Measurements from ENCODE around the gene KRAS.
"Not testable (repeated sequence)": the region's sequence is repeated elsewhere in the genome, so short reads cannot be mapped to it uniquely, and the experiment has no call there.

KRAS gene

GRCh38 chr12:25250744-25251730 is at the start of gene KRAS:
TSS of gene KRAS (minus strand) at chr12:25250929.
- peak; percentile 100 for DNase-seq (ENCODE audit: low read depth)
- no peaks in the 10 kb centered on the region for H3K9me3 ChIP-seq (ENCODE audit: control insufficient read depth, low read length)

DNA sequence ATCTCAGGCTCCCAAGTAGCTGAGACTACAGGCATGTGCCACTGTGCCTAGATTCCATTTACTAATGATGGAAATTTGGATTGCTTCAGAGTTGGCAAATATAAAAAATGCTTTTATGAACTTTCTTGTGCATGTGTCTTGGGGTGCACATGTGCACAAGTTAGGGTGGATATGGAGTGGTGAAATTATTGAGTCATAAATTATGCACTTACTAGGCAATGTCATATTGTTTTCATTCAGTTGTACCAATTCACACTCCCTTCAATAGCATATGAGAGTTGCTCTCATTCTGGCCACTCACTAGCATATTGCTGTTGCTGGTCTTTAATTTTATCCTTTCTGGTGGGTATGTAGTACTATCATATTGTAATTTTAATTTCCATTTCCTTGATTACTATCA is 45.7 kb upstream of the KRAS start:
- Histone ChIP-seq H3K27me3 (replicated peaks; ENCODE audit: control insufficient read depth, insufficient read depth, low read length) (no peaks in the 10 kb centered on the region), H3K36me3 (ENCODE audit: control insufficient read depth, insufficient read depth, low read length, severe bottlenecking) (no peaks in the 10 kb centered on the region), H3K9ac (ENCODE audit: low read length) (no peak overlapping the region), H3K9me3 (ENCODE audit: control insufficient read depth, low read length) (no peaks in the 10 kb centered on the region), H3K4me3 (ENCODE audit: low read length) (no peak overlapping the region), H3K4me1 (ENCODE audit: control insufficient read depth, insufficient read depth, low read length) (no peaks in the 10 kb centered on the region)
- DNase-seq (ENCODE audit: low read depth): no peak

More at GRCh38 chr12:25250744-25251730, at the start of gene KRAS:
- Histone ChIP-seq H3K4me1 (ENCODE audit: control insufficient read depth, insufficient read depth, low read length) (peaks cover 9% of the 10 kb centered on the region), H3K4me3 (ENCODE audit: low read length) (peak within 1 kb of the TSS; percentile 91), H3K27me3 (replicated peaks; ENCODE audit: control insufficient read depth, insufficient read depth, low read length) (no peaks in the 10 kb centered on the region), H3K36me3 (ENCODE audit: control insufficient read depth, insufficient read depth, low read length, severe bottlenecking) (no peaks in the 10 kb centered on the region), H3K9ac (ENCODE audit: low read length) (peak within 1 kb of the TSS; percentile 89)

- Histone ChIP-seq H3K4me1 (ENCODE audit: control insufficient read depth, insufficient read depth, low read length) (no peaks in the 10 kb centered on the region), H3K36me3 (ENCODE audit: control insufficient read depth, insufficient read depth, low read length, severe bottlenecking) (no peaks in the 10 kb centered on the region), H3K27me3 (replicated peaks; ENCODE audit: control insufficient read depth, insufficient read depth, low read length) (no peaks in the 10 kb centered on the region), H3K9me3 (ENCODE audit: control insufficient read depth, low read length) (no peaks in the 10 kb centered on the region), H3K9ac (ENCODE audit: low read length) (no peak overlapping the region), H3K4me3 (ENCODE audit: low read length) (no peak overlapping the region)
- DNase-seq (ENCODE audit: low read depth): peak; percentile 62
Measured at GRCh38 chr12:25295361-25295760, 44.6 kb upstream of the KRAS start.

GRCh38 chr12:25293653-25294052 is 42.9 kb upstream of the KRAS start:
- Histone ChIP-seq H3K9ac (ENCODE audit: low read length) (no peak overlapping the region), H3K27me3 (replicated peaks; ENCODE audit: control insufficient read depth, insufficient read depth, low read length) (no peaks in the 10 kb centered on the region), H3K36me3 (ENCODE audit: control insufficient read depth, insufficient read depth, low read length, severe bottlenecking) (no peaks in the 10 kb centered on the region), H3K9me3 (ENCODE audit: control insufficient read depth, low read length) (peaks cover 7% of the 10 kb centered on the region), H3K4me3 (ENCODE audit: low read length) (no peak overlapping the region), H3K4me1 (ENCODE audit: control insufficient read depth, insufficient read depth, low read length) (no peaks in the 10 kb centered on the region)
- no peak for DNase-seq (ENCODE audit: low read depth)

- H3K9me3 ChIP-seq (ENCODE audit: control insufficient read depth, low read length); H3K27me3 ChIP-seq (replicated peaks; ENCODE audit: control insufficient read depth, insufficient read depth, low read length); DNase-seq (ENCODE audit: low read depth); H3K4me3 ChIP-seq (ENCODE audit: low read length); H3K9ac ChIP-seq (ENCODE audit: low read length); H3K4me1 ChIP-seq (ENCODE audit: control insufficient read depth, insufficient read depth, low read length); H3K36me3 ChIP-seq (ENCODE audit: control insufficient read depth, insufficient read depth, low read length, severe bottlenecking): not testable (repeated sequence)
Measured at GRCh38 chr12:25292810-25293221, 42.1 kb upstream of the KRAS start.

GRCh38 chr12:25287610-25288009 is 36.9 kb upstream of the KRAS start:
- DNase-seq (ENCODE audit: low read depth): no peak
- H3K36me3 ChIP-seq (ENCODE audit: control insufficient read depth, insufficient read depth, low read length, severe bottlenecking): no peaks in the 10 kb centered on the region

DNA sequence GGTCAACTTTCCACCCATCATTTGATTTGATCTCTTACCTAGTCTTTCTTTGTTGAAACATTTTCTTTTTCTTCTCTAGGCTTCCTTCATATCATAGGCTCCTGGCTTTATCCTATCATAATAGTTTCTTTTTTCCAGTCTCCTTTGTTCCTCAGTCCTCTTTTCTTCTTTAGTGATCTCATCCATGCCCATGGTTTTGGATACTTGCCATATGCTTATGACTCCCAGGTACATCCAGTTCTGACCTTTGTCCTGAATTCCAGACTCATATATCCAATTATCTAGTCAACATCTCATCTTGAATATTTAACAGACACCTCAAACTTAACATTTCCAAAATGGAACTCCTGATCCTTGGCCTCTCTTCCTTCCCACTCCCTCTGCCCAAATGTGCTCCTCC is 36.1 kb upstream of the KRAS start:
- DNase-seq (ENCODE audit: low read depth): no peak
- H3K4me3 ChIP-seq (ENCODE audit: low read length): no peak overlapping the region
- H3K4me1 ChIP-seq (ENCODE audit: control insufficient read depth, insufficient read depth, low read length): no peaks in the 10 kb centered on the region

More at GRCh38 chr12:25287610-25288009, 36.9 kb upstream of the KRAS start:
- Histone ChIP-seq H3K9me3 (ENCODE audit: control insufficient read depth, low read length) (peaks cover 7% of the 10 kb centered on the region), H3K4me1 (ENCODE audit: control insufficient read depth, insufficient read depth, low read length) (no peaks in the 10 kb centered on the region), H3K27me3 (replicated peaks; ENCODE audit: control insufficient read depth, insufficient read depth, low read length) (no peaks in the 10 kb centered on the region), H3K4me3 (ENCODE audit: low read length) (no peak overlapping the region), H3K9ac (ENCODE audit: low read length) (no peak overlapping the region)

DNA sequence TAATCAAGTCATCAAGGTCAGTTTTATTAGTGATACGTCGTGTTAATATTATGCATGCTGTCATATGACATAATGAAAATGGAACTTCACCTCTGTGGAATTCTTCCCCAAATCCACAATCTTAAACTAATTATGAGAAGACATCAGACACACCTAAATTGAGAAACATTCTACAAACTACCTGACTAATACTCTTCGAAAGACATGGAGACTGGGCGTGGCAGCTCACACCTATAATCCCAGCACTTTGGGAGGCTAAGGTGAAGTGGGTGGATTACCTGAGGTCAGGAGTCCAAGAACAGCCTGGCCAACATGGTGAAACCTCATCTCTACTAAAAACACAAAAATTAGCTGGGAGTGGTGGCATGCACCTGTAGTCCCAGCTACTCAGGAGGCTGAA is 33.3 kb upstream of the KRAS start:
- Histone ChIP-seq H3K9ac (ENCODE audit: low read length) (no peak overlapping the region), H3K4me1 (ENCODE audit: control insufficient read depth, insufficient read depth, low read length) (no peaks in the 10 kb centered on the region), H3K4me3 (ENCODE audit: low read length) (no peak overlapping the region), H3K36me3 (ENCODE audit: control insufficient read depth, insufficient read depth, low read length, severe bottlenecking) (no peaks in the 10 kb centered on the region), H3K27me3 (replicated peaks; ENCODE audit: control insufficient read depth, insufficient read depth, low read length) (no peaks in the 10 kb centered on the region), H3K9me3 (ENCODE audit: control insufficient read depth, low read length) (no peaks in the 10 kb centered on the region)
- DNase-seq (ENCODE audit: low read depth): no peak

More for the DNA sequence above, 36.1 kb upstream of the KRAS start:
- Histone ChIP-seq H3K9me3 (ENCODE audit: control insufficient read depth, low read length) (peaks cover 7% of the 10 kb centered on the region), H3K9ac (ENCODE audit: low read length) (no peak overlapping the region), H3K36me3 (ENCODE audit: control insufficient read depth, insufficient read depth, low read length, severe bottlenecking) (no peaks in the 10 kb centered on the region), H3K27me3 (replicated peaks; ENCODE audit: control insufficient read depth, insufficient read depth, low read length) (no peaks in the 10 kb centered on the region)

- Histone ChIP-seq H3K27me3 (replicated peaks; ENCODE audit: control insufficient read depth, insufficient read depth, low read length) (no peaks in the 10 kb centered on the region), H3K4me3 (ENCODE audit: low read length) (no peak overlapping the region), H3K9ac (ENCODE audit: low read length) (no peak overlapping the region), H3K4me1 (ENCODE audit: control insufficient read depth, insufficient read depth, low read length) (no peaks in the 10 kb centered on the region), H3K36me3 (ENCODE audit: control insufficient read depth, insufficient read depth, low read length, severe bottlenecking) (no peaks in the 10 kb centered on the region), H3K9me3 (ENCODE audit: control insufficient read depth, low read length) (no peaks in the 10 kb centered on the region)
- DNase-seq (ENCODE audit: low read depth): no peak
Measured at GRCh38 chr12:25283006-25283405, 32.3 kb upstream of the KRAS start.

DNA sequence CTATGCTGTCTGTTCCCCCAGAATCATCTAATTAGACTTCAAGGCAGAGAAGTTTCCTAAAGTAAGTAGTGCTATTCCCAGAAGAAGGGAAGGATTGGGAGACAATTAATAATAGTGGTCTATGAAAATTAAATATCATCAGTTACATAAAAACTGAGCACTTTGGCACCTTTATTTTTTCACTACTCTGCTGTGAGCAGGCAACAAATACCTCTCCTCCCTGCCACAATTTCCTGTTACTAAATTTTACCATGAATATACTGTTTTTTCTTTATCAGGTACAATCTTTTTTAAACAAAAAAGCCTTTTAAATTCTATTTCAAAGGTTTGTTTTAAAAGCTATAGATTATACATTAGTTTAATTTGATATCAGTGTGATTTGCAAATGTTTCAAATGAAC is 29.4 kb upstream of the KRAS start:
- no peaks in the 10 kb centered on the region for H3K9me3 ChIP-seq (ENCODE audit: control insufficient read depth, low read length)

DNA sequence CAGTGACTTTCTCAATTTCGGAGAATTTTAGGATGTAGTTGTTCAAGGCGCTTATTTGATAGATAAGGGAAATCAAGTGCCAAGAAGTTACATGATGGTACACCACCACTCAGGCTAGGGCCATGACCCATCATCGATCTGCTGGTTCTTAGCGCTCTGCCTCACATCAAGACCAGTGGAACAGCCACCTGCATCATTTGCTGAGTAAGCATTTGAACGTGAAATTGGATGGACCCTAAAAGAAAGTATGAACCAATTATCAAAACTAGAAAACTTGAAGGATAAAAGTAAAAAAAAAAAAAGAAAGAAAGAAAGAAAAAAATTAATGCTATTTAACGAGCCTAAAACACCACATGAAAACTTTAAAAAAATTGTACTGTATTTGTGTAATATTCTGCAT is 27.5 kb upstream of the KRAS start:
- Histone ChIP-seq H3K9me3 (ENCODE audit: control insufficient read depth, low read length) (no peaks in the 10 kb centered on the region), H3K4me3 (ENCODE audit: low read length) (no peak overlapping the region), H3K9ac (ENCODE audit: low read length) (no peak overlapping the region), H3K27me3 (replicated peaks; ENCODE audit: control insufficient read depth, insufficient read depth, low read length) (no peaks in the 10 kb centered on the region), H3K36me3 (ENCODE audit: control insufficient read depth, insufficient read depth, low read length, severe bottlenecking) (no peaks in the 10 kb centered on the region), H3K4me1 (ENCODE audit: control insufficient read depth, insufficient read depth, low read length) (peaks cover 3% of the 10 kb centered on the region)
- no peak for DNase-seq (ENCODE audit: low read depth)

More for the DNA sequence above, 29.4 kb upstream of the KRAS start:
- Histone ChIP-seq H3K9ac (ENCODE audit: low read length) (no peak overlapping the region), H3K36me3 (ENCODE audit: control insufficient read depth, insufficient read depth, low read length, severe bottlenecking) (no peaks in the 10 kb centered on the region), H3K4me1 (ENCODE audit: control insufficient read depth, insufficient read depth, low read length) (peaks cover 3% of the 10 kb centered on the region), H3K4me3 (ENCODE audit: low read length) (no peak overlapping the region), H3K27me3 (replicated peaks; ENCODE audit: control insufficient read depth, insufficient read depth, low read length) (no peaks in the 10 kb centered on the region)
- DNase-seq (ENCODE audit: low read depth): no peak
